Uterus (tissue), 4 donors: ENCODE data around the gene SLC41A3. TPM values are rescaled to one million over a fixed set of nuclear protein-coding genes. Genes with fewer than 3 reads are reported as not detected.

Experiments used
- DNase-seq, 2 donors: peaks; one replicate each; pipeline ENCODE4 v3.0.0-alpha.2; 2019 to 2020
- H3K27ac ChIP-seq, 2 donors: fragments of 200-600 bp; sonication (generic); 1 replicate in 1 of 2; 2 replicates in 1 of 2; pipeline ENCODE4 v1.5.1; 2016 to 2018
- H3K27me3 ChIP-seq, 2 donors: fragments of 200-600 bp; sonication (generic); one replicate each; pipeline ENCODE4 v1.5.1; 2018 to 2019; ENCODE audit warnings: control low read depth in 1 of 2
- H3K36me3 ChIP-seq, 2 donors: fragments of 200-600 bp; sonication (generic); one replicate each; pipeline ENCODE4 v1.5.1; 2019; ENCODE audit warnings: control low read depth in 1 of 2
- H3K4me1 ChIP-seq, 2 donors: fragments of 200-600 bp; sonication (generic); one replicate each; pipeline ENCODE4 v1.5.1; 2018 to 2019; ENCODE audit warnings: control low read depth in 1 of 2
- H3K4me3 ChIP-seq, 2 donors: fragments of 200-600 bp; sonication (generic); 1 replicate in 1 of 2; 2 replicates in 1 of 2; pipeline ENCODE4 v1.5.1; 2018 to 2019; ENCODE audit warnings: mild to moderate bottlenecking in 1 of 2
- H3K9me3 ChIP-seq, 2 donors: fragments of 200-600 bp; sonication (generic); one replicate each; pipeline ENCODE4 v1.5.1; 2019; ENCODE audit warnings: control low read depth in 1 of 2
- POLR2A ChIP-seq, 2 donors: fragments of 450-650 bp; IDR thresholded peaks; one replicate each; pipeline ENCODE4 v1.6.1; 2016; ENCODE audit warnings: antibody characterized with exemption in 2 of 2, mild to moderate bottlenecking in 1 of 2, moderate library complexity in 1 of 2
- intact Hi-C: fragments of 100-400 bp; cut with DNase I; formaldehyde crosslinking; loops from one replicate; pipeline ENCODE4 v1.15.1; 2023; ENCODE audit warnings: low total_unique reads
- total RNA-seq, 4 donors: library from RNA; depleted of rRNA in 3 of 4; stranded (reverse); fragments of >200 nt in 3 of 4; gene quantifications; one replicate each; pipeline versions ENCODE4 v1.1.0 to v1.2.4, GENCODE V29; 2014 to 2023
- TF ChIP-seq, protein P1 (sequence below), 4 experiments: fragments of 200-600 bp in 2 of 4; fragments of 450-650 bp in 2 of 4; sonication (generic) in 2 of 4; IDR thresholded peaks; one replicate each; pipeline ENCODE4 v1.5.1; 2016 to 2019; ENCODE audit warnings: antibody characterized with exemption in 4 of 4, mild to moderate bottlenecking in 2 of 4, moderate library complexity in 1 of 4
- donor health status: DM: yes; HTN: yes; CAD: no.

Gene SLC41A3
- total RNA-seq, 4 donors from 2014 or later = 65.9 to 94.9 (median 77.4) TPM

- no peaks in the 10 kb centered on the region for H3K27me3 ChIP-seq
- TF ChIP-seq POLR2A (IDR thresholded peaks at IDR 0.05) = no peak
- TF ChIP-seq, protein P1, sequence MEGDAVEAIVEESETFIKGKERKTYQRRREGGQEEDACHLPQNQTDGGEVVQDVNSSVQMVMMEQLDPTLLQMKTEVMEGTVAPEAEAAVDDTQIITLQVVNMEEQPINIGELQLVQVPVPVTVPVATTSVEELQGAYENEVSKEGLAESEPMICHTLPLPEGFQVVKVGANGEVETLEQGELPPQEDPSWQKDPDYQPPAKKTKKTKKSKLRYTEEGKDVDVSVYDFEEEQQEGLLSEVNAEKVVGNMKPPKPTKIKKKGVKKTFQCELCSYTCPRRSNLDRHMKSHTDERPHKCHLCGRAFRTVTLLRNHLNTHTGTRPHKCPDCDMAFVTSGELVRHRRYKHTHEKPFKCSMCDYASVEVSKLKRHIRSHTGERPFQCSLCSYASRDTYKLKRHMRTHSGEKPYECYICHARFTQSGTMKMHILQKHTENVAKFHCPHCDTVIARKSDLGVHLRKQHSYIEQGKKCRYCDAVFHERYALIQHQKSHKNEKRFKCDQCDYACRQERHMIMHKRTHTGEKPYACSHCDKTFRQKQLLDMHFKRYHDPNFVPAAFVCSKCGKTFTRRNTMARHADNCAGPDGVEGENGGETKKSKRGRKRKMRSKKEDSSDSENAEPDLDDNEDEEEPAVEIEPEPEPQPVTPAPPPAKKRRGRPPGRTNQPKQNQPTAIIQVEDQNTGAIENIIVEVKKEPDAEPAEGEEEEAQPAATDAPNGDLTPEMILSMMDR (IDR thresholded peaks at IDR 0.05) = no peak
- no peaks in the 10 kb centered on the region for H3K36me3 ChIP-seq
- H3K4me3 ChIP-seq = no peak overlapping the region
- no peaks in the 10 kb centered on the region for H3K9me3 ChIP-seq
- H3K27ac ChIP-seq = no peak overlapping the region
- peaks cover 0 to 13% of the 10 kb centered on the region in 2 donors for H3K4me1 ChIP-seq
- no peak for DNase-seq
- intact Hi-C loops = no loop called here
These were observed 26.0 kb downstream of the SLC41A3 start for GRCh38 chr3:126057936-126058335.

GRCh38 chr3:126057501-126057819 is 26.5 kb downstream of the SLC41A3 start:
- intact Hi-C loops = no loop called here
- TF ChIP-seq POLR2A (IDR thresholded peaks at IDR 0.05) = no peak
- TF ChIP-seq, protein P1 (IDR thresholded peaks at IDR 0.05) = no peak
- Histone ChIP-seq H3K4me1 (peaks cover 0 to 13% of the 10 kb centered on the region in 2 donors), H3K27ac (no peak overlapping the region), H3K9me3 (no peaks in the 10 kb centered on the region), H3K36me3 (no peaks in the 10 kb centered on the region), H3K4me3 (no peak overlapping the region), H3K27me3 (no peaks in the 10 kb centered on the region)
- no peak for DNase-seq

DNA sequence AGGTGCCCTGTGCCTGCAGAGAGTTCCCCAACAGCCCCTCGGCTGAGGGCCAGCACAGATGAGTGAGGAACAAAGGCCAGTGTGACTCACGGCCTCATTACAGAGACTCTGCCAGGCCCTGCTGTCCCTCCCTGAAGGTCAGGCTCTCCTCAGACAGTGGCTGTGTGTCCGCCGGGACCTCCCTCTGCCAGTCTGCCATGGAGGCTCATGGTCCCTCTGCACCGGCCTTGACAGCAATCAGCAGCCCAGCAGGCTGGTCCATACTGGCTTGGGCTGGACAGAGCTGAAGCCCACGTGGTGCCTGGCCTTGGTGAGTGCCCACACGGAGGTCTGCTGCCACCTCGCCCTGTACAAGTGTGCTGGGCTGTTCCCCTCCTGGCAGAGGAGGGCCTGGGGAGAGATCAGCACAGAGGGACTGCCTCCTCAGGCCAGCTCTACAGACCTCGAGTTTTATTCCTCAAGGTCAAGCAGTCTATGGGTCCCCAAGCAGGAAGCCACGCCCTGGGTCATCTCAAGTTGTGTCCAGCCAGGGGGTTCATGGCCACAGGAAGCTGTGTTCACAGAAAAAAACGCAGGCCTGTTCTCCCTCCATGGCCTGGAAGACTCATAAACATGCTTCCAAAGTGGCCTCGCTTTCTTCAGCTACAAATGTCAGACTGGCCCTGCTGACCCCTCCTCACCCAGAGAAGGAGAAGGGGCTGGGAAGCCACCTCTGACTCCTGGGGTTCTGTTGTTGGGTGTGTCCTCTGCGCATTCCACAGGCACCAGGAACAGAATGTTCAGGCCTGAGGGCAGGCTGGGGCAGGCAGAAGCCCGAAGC is 27.0 kb downstream of the SLC41A3 start:
- no peak for DNase-seq
- intact Hi-C loops = no loop called here

DNA sequence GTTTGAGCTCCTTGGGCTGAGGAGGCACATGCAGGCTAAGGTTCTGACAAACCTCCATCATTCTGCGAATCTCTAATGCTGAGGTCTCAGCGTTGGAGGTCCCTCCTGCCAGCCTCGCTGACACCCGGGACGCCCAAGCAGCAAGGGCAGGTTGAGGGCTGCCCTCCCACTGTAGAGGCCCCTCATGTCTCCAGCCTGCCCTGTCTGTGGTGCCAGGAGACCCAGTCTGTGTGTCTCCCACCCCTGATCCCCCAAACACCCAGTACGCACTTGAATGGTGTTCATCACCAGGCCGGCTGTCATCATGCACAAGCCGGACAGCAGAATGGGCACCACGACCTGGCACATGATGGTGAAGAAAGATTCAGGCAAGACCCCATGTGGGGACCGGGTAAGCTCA is 27.8 kb downstream of the SLC41A3 start:
- Histone ChIP-seq H3K9me3 (no peaks in the 10 kb centered on the region), H3K27ac (no peak overlapping the region), H3K36me3 (no peaks in the 10 kb centered on the region), H3K4me1 (peaks cover 0 to 10% of the 10 kb centered on the region in 2 donors), H3K27me3 (no peaks in the 10 kb centered on the region), H3K4me3 (no peak overlapping the region)
- no peak for TF ChIP-seq POLR2A (IDR thresholded peaks at IDR 0.05)
- TF ChIP-seq, protein P1 (IDR thresholded peaks at IDR 0.05) = no peak
- DNase-seq = no peak
- intact Hi-C loops = no loop called here

More for the DNA sequence above, 27.0 kb downstream of the SLC41A3 start:
- H3K4me1 ChIP-seq = peaks cover 0 to 13% of the 10 kb centered on the region in 2 donors
- no peaks in the 10 kb centered on the region for H3K9me3 ChIP-seq
- no peak overlapping the region for H3K4me3 ChIP-seq
- no peaks in the 10 kb centered on the region for H3K36me3 ChIP-seq
- no peak for TF ChIP-seq POLR2A (IDR thresholded peaks at IDR 0.05)
- TF ChIP-seq, protein P1 (IDR thresholded peaks at IDR 0.05) = no peak
- H3K27me3 ChIP-seq = no peaks in the 10 kb centered on the region
- H3K27ac ChIP-seq = no peak overlapping the region

DNA sequence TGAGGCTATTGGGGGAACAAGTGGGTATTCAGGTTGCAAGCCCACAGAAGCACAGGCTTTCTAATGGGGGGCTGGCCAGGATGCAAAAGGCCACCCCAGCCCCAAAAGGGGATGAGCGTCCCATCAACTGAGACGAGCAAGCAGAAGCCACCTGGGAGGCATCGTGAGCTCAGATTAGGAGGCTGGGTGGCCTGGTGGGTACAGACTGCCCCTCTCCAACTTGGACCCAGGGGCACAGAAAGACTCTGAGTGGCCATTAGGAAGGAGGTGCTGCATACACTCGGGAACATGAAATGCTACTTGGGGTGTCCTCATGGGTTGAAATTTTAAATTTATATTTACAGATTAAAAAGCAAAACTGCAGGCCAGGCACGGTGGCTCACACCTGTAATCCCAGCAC is 29.1 kb downstream of the SLC41A3 start:
- TF ChIP-seq, protein P1 (IDR thresholded peaks at IDR 0.05) = no peak
- TF ChIP-seq POLR2A (IDR thresholded peaks at IDR 0.05) = no peak
- no peaks in the 10 kb centered on the region for H3K9me3 ChIP-seq
- H3K4me1 ChIP-seq = peaks cover 0 to 3% of the 10 kb centered on the region in 2 donors
- no peak for DNase-seq
- intact Hi-C loops = no loop called here
- no peaks in the 10 kb centered on the region for H3K27me3 ChIP-seq
- no peak overlapping the region for H3K27ac ChIP-seq
- H3K36me3 ChIP-seq = no peaks in the 10 kb centered on the region
- no peak overlapping the region for H3K4me3 ChIP-seq
